ENCODE results near the gene ANKRA2.

The ANKRA2 gene

GRCh38 chr5:73534011-73534644 is 31.3 kb downstream of the ANKRA2 start:
- no peak for TF ChIP-seq CTCF (IDR thresholded peaks at IDR 0.05)
- H3K4me3 Mint-ChIP-seq: no peak overlapping the region
- no peak overlapping the region for H3K27ac Mint-ChIP-seq
- DNase-seq: no peak
- no peaks in the 10 kb centered on the region for H3K36me3 Mint-ChIP-seq (ENCODE audit: low read depth)
- peaks cover 9% of the 10 kb centered on the region for H3K27me3 Mint-ChIP-seq (ENCODE audit: low read depth, poor library complexity)
- peaks cover 31% of the 10 kb centered on the region for H3K9me3 Mint-ChIP-seq
- H3K4me1 Mint-ChIP-seq: peaks cover 4% of the 10 kb centered on the region

GRCh38 chr5:73532195-73532594 is 33.2 kb downstream of the ANKRA2 start:
- Mint-ChIP-seq H3K36me3 (ENCODE audit: low read depth) (no peaks in the 10 kb centered on the region), H3K9me3 (peaks cover 31% of the 10 kb centered on the region), H3K27me3 (ENCODE audit: low read depth, poor library complexity) (peaks cover 16% of the 10 kb centered on the region), H3K4me3 (no peak overlapping the region), H3K4me1 (peaks cover 4% of the 10 kb centered on the region), H3K27ac (no peak overlapping the region)
- no peak for TF ChIP-seq CTCF (IDR thresholded peaks at IDR 0.05)
- no peak for DNase-seq

- DNase-seq: no peak
- H3K36me3 Mint-ChIP-seq (ENCODE audit: low read depth): no peaks in the 10 kb centered on the region
- H3K27me3 Mint-ChIP-seq (ENCODE audit: low read depth, poor library complexity): peaks cover 19% of the 10 kb centered on the region
- no peak overlapping the region for H3K27ac Mint-ChIP-seq
- peaks cover 31% of the 10 kb centered on the region for H3K9me3 Mint-ChIP-seq
- no peak overlapping the region for H3K4me3 Mint-ChIP-seq
- H3K4me1 Mint-ChIP-seq: peaks cover 4% of the 10 kb centered on the region
- no peak for TF ChIP-seq CTCF (IDR thresholded peaks at IDR 0.05)
Observed at GRCh38 chr5:73531356-73531755, 34.1 kb downstream of the ANKRA2 start.

- Mint-ChIP-seq H3K27me3 (ENCODE audit: low read depth, poor library complexity) (peaks cover 21% of the 10 kb centered on the region), H3K36me3 (ENCODE audit: low read depth) (no peaks in the 10 kb centered on the region), H3K27ac (no peak overlapping the region), H3K9me3 (peaks cover 18% of the 10 kb centered on the region), H3K4me1 (no peaks in the 10 kb centered on the region), H3K4me3 (no peak overlapping the region)
- TF ChIP-seq CTCF (IDR thresholded peaks at IDR 0.05): no peak
- no peak for DNase-seq
Observed at GRCh38 chr5:73529081-73529480, 36.4 kb downstream of the ANKRA2 start.

GRCh38 chr5:73528248-73528647 is 37.2 kb downstream of the ANKRA2 start:
- DNase-seq: no peak
- peaks cover 12% of the 10 kb centered on the region for H3K9me3 Mint-ChIP-seq
- H3K4me1 Mint-ChIP-seq: no peaks in the 10 kb centered on the region
- H3K36me3 Mint-ChIP-seq (ENCODE audit: low read depth): no peaks in the 10 kb centered on the region
- H3K27me3 Mint-ChIP-seq (ENCODE audit: low read depth, poor library complexity): peaks cover 21% of the 10 kb centered on the region
- TF ChIP-seq CTCF (IDR thresholded peaks at IDR 0.05): no peak
- no peak overlapping the region for H3K4me3 Mint-ChIP-seq
- no peak overlapping the region for H3K27ac Mint-ChIP-seq

GRCh38 chr5:73525606-73526203 is 39.7 kb downstream of the ANKRA2 start:
- no peaks in the 10 kb centered on the region for H3K9me3 Mint-ChIP-seq
- DNase-seq: no peak
- no peaks in the 10 kb centered on the region for H3K4me1 Mint-ChIP-seq
- no peak overlapping the region for H3K27ac Mint-ChIP-seq
- no peaks in the 10 kb centered on the region for H3K36me3 Mint-ChIP-seq (ENCODE audit: low read depth)
- H3K27me3 Mint-ChIP-seq (ENCODE audit: low read depth, poor library complexity): peaks cover 11% of the 10 kb centered on the region
- no peak overlapping the region for H3K4me3 Mint-ChIP-seq
- no peak for TF ChIP-seq CTCF (IDR thresholded peaks at IDR 0.05)
